Loucy (cell line): ENCODE data around the gene CCDC178.

Experiments
- CTCF ChIP-seq: fragments of 200-600 bp; sonication (generic); conservative IDR thresholded peaks from 2 replicates; pipeline ENCODE4 v1.5.1; 2014; ENCODE audit warnings: mild to moderate bottlenecking, antibody characterized with exemption, low read length
- EZH2phosphoT487 ChIP-seq: fragments of 200-600 bp; IDR thresholded peaks from 2 replicates; pipeline ENCODE4 v1.6.1; 2018; ENCODE audit warnings: antibody characterized with exemption, mild to moderate bottlenecking, moderate library complexity, borderline replicate concordance

- TF ChIP-seq CTCF, result no peak
- TF ChIP-seq EZH2phosphoT487, result no peak
These were observed 163.1 kb downstream of the CCDC178 start for GRCh38 chr18:33277431-33277830.
